Measurements from ENCODE around the gene PANK2.

Gene PANK2

DNA sequence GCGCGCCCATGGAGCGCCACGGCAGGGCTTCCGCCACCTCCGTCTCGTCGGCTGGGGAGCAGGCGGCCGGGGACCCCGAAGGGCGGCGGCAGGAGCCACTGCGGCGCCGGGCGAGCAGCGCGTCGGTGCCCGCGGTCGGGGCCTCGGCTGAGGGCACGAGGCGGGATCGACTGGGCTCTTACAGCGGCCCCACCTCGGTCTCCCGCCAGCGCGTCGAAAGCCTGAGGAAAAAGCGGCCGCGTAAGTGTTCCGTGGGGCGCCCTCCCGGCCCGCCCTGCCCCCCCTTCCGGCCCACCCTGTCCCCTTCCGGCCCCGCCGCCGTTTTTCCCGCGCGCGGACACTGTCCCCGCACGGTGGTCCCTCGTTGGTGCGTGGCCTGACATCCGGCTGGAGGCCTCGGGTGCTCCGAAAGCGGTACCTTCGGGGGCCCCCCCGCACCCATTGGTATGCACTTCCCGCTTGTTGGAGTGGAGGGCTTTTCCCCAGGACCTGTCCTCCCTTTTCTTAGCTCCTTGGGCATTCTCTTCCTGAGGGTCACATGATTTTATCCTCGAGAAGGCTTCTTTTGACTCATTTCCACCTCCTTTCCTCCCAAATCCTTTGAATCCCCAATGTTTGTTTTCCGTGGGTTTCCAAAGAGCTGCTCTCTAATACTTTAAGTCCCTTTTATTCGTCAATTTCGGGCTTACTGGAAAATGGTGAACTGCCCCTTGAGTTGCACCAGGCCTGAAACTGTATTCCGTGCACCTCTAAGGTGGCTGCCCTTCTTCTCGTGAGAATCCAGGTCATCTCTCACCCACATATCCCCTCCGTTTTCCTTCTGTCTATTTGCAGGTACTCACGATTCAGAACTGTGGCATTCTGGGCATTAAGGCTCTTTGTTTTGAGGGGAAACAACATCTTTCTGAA lies 556 bp downstream of the PANK2 start:
- Histone ChIP-seq H3K27ac (ENCODE audit: low read length) (peak overlapping the region; percentile 79), H3K27me3 (ENCODE audit: low read depth, low read length) (no peaks in the 10 kb centered on the region), H3K9me3 (ENCODE audit: insufficient read depth, low read length) (no peaks in the 10 kb centered on the region), H3K4me2 (ENCODE audit: low read length) (peak overlapping the region; percentile 92), H3K9ac (ENCODE audit: low read length) (peak overlapping the region; percentile 95), H3K4me3 (ENCODE audit: low read length) (peak overlapping the region; percentile 93), H4K20me1 (ENCODE audit: insufficient read depth, low read length) (peaks cover 43% of the 10 kb centered on the region), H3K79me2 (ENCODE audit: low read length) (peaks cover 73% of the 10 kb centered on the region), H3K4me1 (ENCODE audit: low read length) (peaks cover 20% of the 10 kb centered on the region), H3K36me3 (replicated peaks; ENCODE audit: low read depth, low read length) (peaks cover 34% of the 10 kb centered on the region), H2AFZ (ENCODE audit: low read depth, low read length) (no peak overlapping the region)
- TF ChIP-seq, protein P1, sequence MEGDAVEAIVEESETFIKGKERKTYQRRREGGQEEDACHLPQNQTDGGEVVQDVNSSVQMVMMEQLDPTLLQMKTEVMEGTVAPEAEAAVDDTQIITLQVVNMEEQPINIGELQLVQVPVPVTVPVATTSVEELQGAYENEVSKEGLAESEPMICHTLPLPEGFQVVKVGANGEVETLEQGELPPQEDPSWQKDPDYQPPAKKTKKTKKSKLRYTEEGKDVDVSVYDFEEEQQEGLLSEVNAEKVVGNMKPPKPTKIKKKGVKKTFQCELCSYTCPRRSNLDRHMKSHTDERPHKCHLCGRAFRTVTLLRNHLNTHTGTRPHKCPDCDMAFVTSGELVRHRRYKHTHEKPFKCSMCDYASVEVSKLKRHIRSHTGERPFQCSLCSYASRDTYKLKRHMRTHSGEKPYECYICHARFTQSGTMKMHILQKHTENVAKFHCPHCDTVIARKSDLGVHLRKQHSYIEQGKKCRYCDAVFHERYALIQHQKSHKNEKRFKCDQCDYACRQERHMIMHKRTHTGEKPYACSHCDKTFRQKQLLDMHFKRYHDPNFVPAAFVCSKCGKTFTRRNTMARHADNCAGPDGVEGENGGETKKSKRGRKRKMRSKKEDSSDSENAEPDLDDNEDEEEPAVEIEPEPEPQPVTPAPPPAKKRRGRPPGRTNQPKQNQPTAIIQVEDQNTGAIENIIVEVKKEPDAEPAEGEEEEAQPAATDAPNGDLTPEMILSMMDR (IDR thresholded peaks at IDR 0.05; ENCODE audit: low read depth, low read length) = no peak
- TF ChIP-seq EZH2phosphoT487 (IDR thresholded peaks at IDR 0.05; ENCODE audit: low read depth) = no peak

DNA sequence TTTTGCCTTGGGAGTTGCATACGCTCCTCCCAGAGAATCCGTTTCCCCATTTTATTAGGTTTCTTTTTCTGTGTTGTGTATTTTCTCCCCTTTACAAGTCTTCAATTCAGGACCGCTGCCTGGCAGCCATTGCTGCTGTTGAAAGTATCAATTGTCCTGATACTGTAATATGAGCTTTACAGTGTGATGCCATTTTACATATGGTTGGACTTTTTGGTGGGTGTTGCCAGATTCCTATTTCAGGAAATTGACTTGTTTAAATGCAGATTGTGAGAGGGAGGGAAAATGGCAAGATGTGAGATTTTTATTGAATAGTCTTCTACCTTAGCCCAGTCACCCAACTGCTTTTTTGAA lies 1.2 kb downstream of the PANK2 start:
- H3K27me3 ChIP-seq (ENCODE audit: low read depth, low read length) = no peaks in the 10 kb centered on the region
- H3K9ac ChIP-seq (ENCODE audit: low read length) = peak overlapping the region; percentile 95
- H2AFZ ChIP-seq (ENCODE audit: low read depth, low read length) = no peak overlapping the region
- TF ChIP-seq, protein P1 (IDR thresholded peaks at IDR 0.05; ENCODE audit: low read depth, low read length) = no peak
- no peak for TF ChIP-seq EZH2phosphoT487 (IDR thresholded peaks at IDR 0.05; ENCODE audit: low read depth)
- H3K36me3 ChIP-seq (replicated peaks; ENCODE audit: low read depth, low read length) = peaks cover 38% of the 10 kb centered on the region
- H4K20me1 ChIP-seq (ENCODE audit: insufficient read depth, low read length) = peaks cover 48% of the 10 kb centered on the region
- peaks cover 79% of the 10 kb centered on the region for H3K79me2 ChIP-seq (ENCODE audit: low read length)
- peak overlapping the region; percentile 92 for H3K4me2 ChIP-seq (ENCODE audit: low read length)
- H3K9me3 ChIP-seq (ENCODE audit: insufficient read depth, low read length) = no peaks in the 10 kb centered on the region
- peak overlapping the region; percentile 79 for H3K27ac ChIP-seq (ENCODE audit: low read length)
- H3K4me3 ChIP-seq (ENCODE audit: low read length) = peak overlapping the region; percentile 93
- H3K4me1 ChIP-seq (ENCODE audit: low read length) = peaks cover 24% of the 10 kb centered on the region

DNA sequence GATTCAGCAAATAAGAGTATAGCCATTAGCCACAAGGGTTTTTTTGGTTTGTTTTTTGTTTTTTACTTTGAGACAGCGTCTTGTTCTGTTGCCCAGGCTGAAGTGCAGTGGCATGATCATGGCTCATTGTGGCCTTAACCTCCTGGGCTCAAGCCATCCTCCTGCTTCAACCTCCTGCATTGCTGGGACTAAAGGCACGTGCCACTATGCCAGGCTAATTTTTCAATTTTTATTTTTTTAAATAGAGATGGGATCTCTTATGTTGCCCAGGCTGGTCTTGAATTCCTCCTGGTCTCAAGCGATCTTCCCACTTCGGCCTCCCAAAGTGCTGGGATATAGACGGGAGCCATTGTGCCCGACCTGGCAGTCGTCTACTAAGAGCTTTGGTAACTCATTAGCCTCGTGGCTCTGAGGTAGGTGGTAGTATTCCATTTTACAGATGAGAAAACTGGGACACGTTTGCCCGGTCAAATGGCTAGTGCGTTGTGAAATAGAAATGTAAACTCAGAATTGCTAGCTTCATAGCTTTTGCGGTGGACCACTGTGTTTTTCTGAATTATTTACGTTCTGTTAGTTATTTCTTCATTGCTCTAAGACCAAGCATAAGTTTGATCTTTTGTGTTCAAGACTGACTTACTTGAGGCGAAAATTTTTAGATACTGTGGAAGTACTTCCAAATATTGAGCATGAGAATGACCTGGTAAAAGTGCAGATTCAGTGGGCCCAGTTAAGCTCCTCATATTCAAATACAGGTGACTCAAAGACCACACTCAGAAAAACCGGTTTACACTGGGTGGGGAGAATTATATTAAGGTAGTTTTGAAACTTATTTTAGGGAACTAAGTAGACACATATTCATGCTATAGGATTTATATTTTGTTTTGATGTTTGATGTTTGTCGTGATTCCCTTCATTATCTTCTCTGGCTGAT lies 2.1 kb downstream of the PANK2 start:
- peaks cover 88% of the 10 kb centered on the region for H3K79me2 ChIP-seq (ENCODE audit: low read length)
- H3K9ac ChIP-seq (ENCODE audit: low read length) = peak overlapping the region; percentile 95
- peaks cover 41% of the 10 kb centered on the region for H3K36me3 ChIP-seq (replicated peaks; ENCODE audit: low read depth, low read length)
- no peaks in the 10 kb centered on the region for H3K27me3 ChIP-seq (ENCODE audit: low read depth, low read length)
- H3K4me2 ChIP-seq (ENCODE audit: low read length) = peak overlapping the region; percentile 92
- peaks cover 56% of the 10 kb centered on the region for H4K20me1 ChIP-seq (ENCODE audit: insufficient read depth, low read length)
- no peak overlapping the region for H2AFZ ChIP-seq (ENCODE audit: low read depth, low read length)
- peak overlapping the region; percentile 79 for H3K27ac ChIP-seq (ENCODE audit: low read length)
- no peak for TF ChIP-seq EZH2phosphoT487 (IDR thresholded peaks at IDR 0.05; ENCODE audit: low read depth)
- peaks cover 29% of the 10 kb centered on the region for H3K4me1 ChIP-seq (ENCODE audit: low read length)
- H3K9me3 ChIP-seq (ENCODE audit: insufficient read depth, low read length) = no peaks in the 10 kb centered on the region
- peak overlapping the region; percentile 93 for H3K4me3 ChIP-seq (ENCODE audit: low read length)

DNA sequence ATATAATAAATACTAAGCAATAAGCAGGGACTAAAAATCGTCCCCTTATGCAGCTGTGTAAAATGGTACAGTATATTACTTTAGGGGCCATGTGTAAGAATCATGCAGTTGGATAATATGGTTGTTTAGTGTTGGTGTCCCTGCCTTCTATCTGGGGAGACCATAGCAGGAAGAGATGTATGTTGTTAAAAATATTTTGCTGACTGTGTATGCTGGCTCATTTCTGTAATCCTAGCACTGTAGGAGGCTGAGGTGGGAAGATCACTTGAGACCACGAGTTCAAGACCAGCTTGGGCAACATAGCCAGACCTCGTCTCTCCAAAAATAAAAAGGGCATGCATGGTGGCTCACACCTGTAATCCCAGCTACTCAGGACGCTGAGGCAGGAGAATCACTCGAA lies 5.6 kb downstream of the PANK2 start:
- H2AFZ ChIP-seq (ENCODE audit: low read depth, low read length) = no peak overlapping the region
- no peak overlapping the region for H3K9ac ChIP-seq (ENCODE audit: low read length)
- H3K27ac ChIP-seq (ENCODE audit: low read length) = no peak overlapping the region
- H3K79me2 ChIP-seq (ENCODE audit: low read length) = peaks cover 100% of the 10 kb centered on the region
- H3K4me3 ChIP-seq (ENCODE audit: low read length) = no peak overlapping the region
- peaks cover 91% of the 10 kb centered on the region for H4K20me1 ChIP-seq (ENCODE audit: insufficient read depth, low read length)
- H3K4me2 ChIP-seq (ENCODE audit: low read length) = no peak overlapping the region
- peaks cover 48% of the 10 kb centered on the region for H3K36me3 ChIP-seq (replicated peaks; ENCODE audit: low read depth, low read length)
- TF ChIP-seq EZH2phosphoT487 (IDR thresholded peaks at IDR 0.05; ENCODE audit: low read depth) = no peak
- TF ChIP-seq, protein P1 (IDR thresholded peaks at IDR 0.05; ENCODE audit: low read depth, low read length) = no peak
- H3K27me3 ChIP-seq (ENCODE audit: low read depth, low read length) = no peaks in the 10 kb centered on the region
- H3K4me1 ChIP-seq (ENCODE audit: low read length) = peaks cover 31% of the 10 kb centered on the region
- H3K9me3 ChIP-seq (ENCODE audit: insufficient read depth, low read length) = no peaks in the 10 kb centered on the region
